Hepatocyte (in vitro differentiated cells): Measurements from ENCODE around the gene XRN1. TPM values are rescaled to one million over a fixed set of nuclear protein-coding genes. Genes with fewer than 3 reads are reported as not detected.

Experiments used
- DNase-seq: peaks from one replicate; pipeline ENCODE4 v3.0.0-alpha.2; 2016; ENCODE audit warnings: low spot score
- H2AFZ ChIP-seq: fragments of 200-600 bp; sonication (generic); 2 replicates; pipeline ENCODE4 v1.6.0; 2016; ENCODE audit warnings: antibody characterized with exemption, mild to moderate bottlenecking
- H3K27ac ChIP-seq: fragments of 200-600 bp; sonication (generic); 2 replicates; pipeline ENCODE4 v1.5.1; 2016; ENCODE audit warnings: mild to moderate bottlenecking
- H3K27me3 ChIP-seq: fragments of 200-600 bp; sonication (generic); 2 replicates; pipeline ENCODE4 v1.6.1; 2016
- H3K36me3 ChIP-seq: fragments of 200-600 bp; sonication (generic); replicated peaks from 2 replicates; pipeline ENCODE4 v1.5.1; 2016; ENCODE audit warnings: low read depth; ENCODE audit not compliant: insufficient read depth
- H3K4me1 ChIP-seq: fragments of 200-600 bp; sonication (generic); 2 replicates; pipeline ENCODE4 v1.5.1; 2016; ENCODE audit warnings: mild to moderate bottlenecking, moderate library complexity; ENCODE audit not compliant: insufficient read depth
- H3K4me2 ChIP-seq: fragments of 200-600 bp; sonication (generic); 2 replicates; pipeline ENCODE4 v1.6.0; 2016
- H3K4me3 ChIP-seq: fragments of 200-600 bp; sonication (generic); 2 replicates; pipeline ENCODE4 v1.5.1; 2016; ENCODE audit warnings: mild to moderate bottlenecking
- H3K79me2 ChIP-seq: fragments of 200-600 bp; sonication (generic); 2 replicates; pipeline ENCODE4 v1.6.0; 2017; ENCODE audit warnings: mild to moderate bottlenecking
- H3K9me2 ChIP-seq: fragments of 200-600 bp; sonication (generic); replicated peaks from 2 replicates; pipeline ENCODE4 v1.6.0; 2017; ENCODE audit warnings: mild to moderate bottlenecking; ENCODE audit not compliant: insufficient read depth
- H3K9me3 ChIP-seq: fragments of 200-600 bp; sonication (generic); 2 replicates; pipeline ENCODE4 v1.5.1; 2016; ENCODE audit warnings: low read depth, mild to moderate bottlenecking
- H4K20me1 ChIP-seq: fragments of 200-600 bp; sonication (generic); 2 replicates; pipeline ENCODE4 v1.6.0; 2016; ENCODE audit warnings: mild to moderate bottlenecking; ENCODE audit not compliant: insufficient read depth, poor library complexity, severe bottlenecking
- CTCF ChIP-seq: fragments of 200-600 bp; sonication (generic); IDR thresholded peaks from 2 replicates; pipeline ENCODE4 v1.5.1; 2016; ENCODE audit warnings: antibody characterized with exemption, mild to moderate bottlenecking; ENCODE audit not compliant: poor library complexity
- EZH2 ChIP-seq: fragments of 200-600 bp; sonication (generic); IDR thresholded peaks from 2 replicates; pipeline ENCODE4 v1.6.1; 2016; ENCODE audit warnings: antibody characterized with exemption, mild to moderate bottlenecking, borderline replicate concordance
- EZH2phosphoT487 ChIP-seq: fragments of 200-600 bp; sonication (generic); IDR thresholded peaks from one replicate; pipeline ENCODE4 v1.6.1; 2018; ENCODE audit warnings: antibody characterized with exemption, mild to moderate bottlenecking, low read depth, moderate library complexity; ENCODE audit not compliant: unreplicated experiment, severe bottlenecking
- WGBS: methylation state at CpG from one replicate; pipeline ENCODE4 v1.1.6; 2016; ENCODE audit warnings: low lambda C conversion rate; ENCODE audit errors: missing lambda C conversion rate; 5-methylcytosine and 5-hydroxymethylcytosine counted together
- polyA plus RNA-seq: library from polyadenylated mRNA; unstranded; fragments of >200 nt; fragmentation: Nextera tagmentation; extraction: Ambion mirVana; gene quantifications from 2 replicates; pipeline ENCODE4 v1.2.1, GENCODE V29; 2016
- total RNA-seq: library from RNA; depleted of rRNA; stranded (reverse); fragments of >200 nt; gene quantifications from 2 replicates; pipeline ENCODE4 v1.2.3, GENCODE V29; 2014

The XRN1 gene
- total and polyA plus RNA-seq, 2 experiments from 2014 or later = 6.0 to 39.5 TPM

- Histone ChIP-seq H3K79me2 (no peaks in the 10 kb centered on the region), H4K20me1 (no peaks in the 10 kb centered on the region), H3K4me1 (no peaks in the 10 kb centered on the region), H3K9me2 (no peaks in the 10 kb centered on the region), H3K4me3 (no peak overlapping the region), H3K27me3 (no peaks in the 10 kb centered on the region), H3K36me3 (no peaks in the 10 kb centered on the region), H2AFZ (no peak overlapping the region), H3K9me3 (no peaks in the 10 kb centered on the region), H3K4me2 (no peak overlapping the region), H3K27ac (no peak overlapping the region)
- no peak for TF ChIP-seq EZH2phosphoT487
- no peak for TF ChIP-seq CTCF
- no peak for TF ChIP-seq EZH2
- no peak for DNase-seq
- WGBS = 96% methylated on average over 5 of the region's 5 CpGs
Observed at GRCh38 chr3:142489572-142490323, 41.9 kb upstream of the XRN1 start.

- H3K9me2 ChIP-seq = no peaks in the 10 kb centered on the region
- H3K9me3 ChIP-seq = peaks cover 10% of the 10 kb centered on the region
- no peaks in the 10 kb centered on the region for H3K36me3 ChIP-seq
- no peaks in the 10 kb centered on the region for H3K79me2 ChIP-seq
- no peak overlapping the region for H2AFZ ChIP-seq
- no peaks in the 10 kb centered on the region for H3K4me1 ChIP-seq
- H3K4me3 ChIP-seq = no peak overlapping the region
- H3K27ac ChIP-seq = no peak overlapping the region
- no peaks in the 10 kb centered on the region for H4K20me1 ChIP-seq
- TF ChIP-seq EZH2 (no peak), CTCF (no peak), EZH2phosphoT487 (no peak)
- H3K27me3 ChIP-seq = no peaks in the 10 kb centered on the region
- H3K4me2 ChIP-seq = no peak overlapping the region
- WGBS = 98% methylated on average over 4 of the region's 4 CpGs
- no peak for DNase-seq
Observed at GRCh38 chr3:142484912-142485435, 37.1 kb upstream of the XRN1 start.

- DNase-seq = no peak
- no peaks in the 10 kb centered on the region for H3K36me3 ChIP-seq
- TF ChIP-seq EZH2 (no peak), EZH2phosphoT487 (no peak), CTCF (no peak)
- no peak overlapping the region for H3K4me3 ChIP-seq
- peaks cover 10% of the 10 kb centered on the region for H3K9me3 ChIP-seq
- 100% methylated on average over 2 of the region's 2 CpGs for WGBS
- no peaks in the 10 kb centered on the region for H4K20me1 ChIP-seq
- H3K27ac ChIP-seq = no peak overlapping the region
- H2AFZ ChIP-seq = no peak overlapping the region
- H3K9me2 ChIP-seq = no peaks in the 10 kb centered on the region
- no peaks in the 10 kb centered on the region for H3K79me2 ChIP-seq
- H3K4me2 ChIP-seq = no peak overlapping the region
- H3K27me3 ChIP-seq = no peaks in the 10 kb centered on the region
- H3K4me1 ChIP-seq = no peaks in the 10 kb centered on the region
Observed at GRCh38 chr3:142481196-142481595, 33.4 kb upstream of the XRN1 start.
